Measurements from ENCODE around the gene DHRS12. TPM values are rescaled to one million over a fixed set of nuclear protein-coding genes. Genes with fewer than 3 reads are reported as not detected.

Gene DHRS12
- total and polyA plus RNA-seq, 8 donors: 11.7 to 20.2 (median 14.9) TPM

GRCh38 chr13:51839711-51840540, 36.0 kb upstream of the DHRS12 start:
- no peak for TF ChIP-seq CTCF (IDR thresholded peaks at IDR 0.05)
- H3K9me3 ChIP-seq: no peaks in the 10 kb centered on the region
- H3K4me1 ChIP-seq: peaks cover 0 to 8% of the 10 kb centered on the region in 2 donors
- no peak overlapping the region for H3K27ac ChIP-seq
- H3K4me3 ChIP-seq: no peak overlapping the region
- peaks cover 0 to 5% of the 10 kb centered on the region in 2 donors for H3K27me3 ChIP-seq
- intact Hi-C loops (cut with DNase I): no loop called here
- ATAC-seq (no peak), DNase-seq (no peak)
- no peaks in the 10 kb centered on the region for H3K36me3 ChIP-seq

- Histone ChIP-seq H3K4me3 (no peak overlapping the region), H3K27me3 (no peaks in the 10 kb centered on the region), H3K9me3 (no peaks in the 10 kb centered on the region), H3K4me1 (peaks cover 0 to 21% of the 10 kb centered on the region in 2 donors), H3K27ac (peak overlapping the region in 1 of 2 donors; percentile 79), H3K36me3 (no peaks in the 10 kb centered on the region)
- intact Hi-C loops (cut with DNase I): no loop called here
- no peak for DNase-seq
- TF ChIP-seq CTCF (IDR thresholded peaks at IDR 0.05): no peak
- ATAC-seq: no peak
Observed at GRCh38 chr13:51838240-51838846, 34.4 kb upstream of the DHRS12 start.

GRCh38 chr13:51837016-51837415, 33.1 kb upstream of the DHRS12 start:
- DNase-seq (no peak), ATAC-seq (no peak)
- H3K4me3 ChIP-seq: no peak overlapping the region
- no peak for TF ChIP-seq CTCF (IDR thresholded peaks at IDR 0.05)
- H3K27ac ChIP-seq: peak overlapping the region in 1 of 2 donors; percentile 79
- H3K4me1 ChIP-seq: peaks cover 0 to 22% of the 10 kb centered on the region in 2 donors
- H3K9me3 ChIP-seq: no peaks in the 10 kb centered on the region
- intact Hi-C loops (cut with DNase I): no loop called here
- no peaks in the 10 kb centered on the region for H3K36me3 ChIP-seq
- H3K27me3 ChIP-seq: no peaks in the 10 kb centered on the region

GRCh38 chr13:51834581-51835171, 30.7 kb upstream of the DHRS12 start:
- ATAC-seq (no peak), DNase-seq (peak in 1 of 4 donors; percentile 24)
- intact Hi-C loops (cut with DNase I): no loop called here

More at GRCh38 chr13:51834581-51835171, 30.7 kb upstream of the DHRS12 start:
- H3K4me1 ChIP-seq: peaks cover 0 to 22% of the 10 kb centered on the region in 2 donors
- H3K4me3 ChIP-seq: no peak overlapping the region
- H3K27ac ChIP-seq: no peak overlapping the region
- TF ChIP-seq CTCF (IDR thresholded peaks at IDR 0.05): no peak
- no peaks in the 10 kb centered on the region for H3K36me3 ChIP-seq
- H3K9me3 ChIP-seq: no peaks in the 10 kb centered on the region
- H3K27me3 ChIP-seq: no peaks in the 10 kb centered on the region
